K562 (cell line): Measurements from ENCODE around the gene BTG2. TPM values are rescaled to one million over a fixed set of nuclear protein-coding genes. Genes with fewer than 3 reads are reported as not detected.
A peak's percentile ranks its signal among the peaks of the same experiment; 100 is the strongest.

Experiments
- ASH1L ChIP-seq: fragments of 450-650 bp; IDR thresholded peaks from 2 replicates; pipeline ENCODE4 v1.6.1; 2018; ENCODE audit warnings: borderline replicate concordance, mild to moderate bottlenecking, low read depth; ENCODE audit not compliant: partially characterized antibody
- EP300 ChIP-seq: IDR thresholded peaks from 2 replicates; pipeline ENCODE4 v1.6.1; 2012; ENCODE audit warnings: low read length, improper control_type of control experiment
- HLTF ChIP-seq: fragments of 450-650 bp; IDR thresholded peaks from 2 replicates; pipeline ENCODE4 v1.6.1; 2016
- NR2F6 ChIP-seq: fragments of 450-650 bp; formaldehyde crosslinking; IDR thresholded peaks from 2 replicates; pipeline ENCODE4 v1.4.0; 2020; ENCODE audit warnings: mild to moderate bottlenecking
- POLR2AphosphoS2 ChIP-seq: IDR thresholded peaks from 2 replicates; pipeline ENCODE4 v1.6.1; 2012; ENCODE audit warnings: low read length, improper control_type of control experiment
- TAF1 ChIP-seq: IDR thresholded peaks from 2 replicates; pipeline ENCODE4 v1.6.1; 2011; ENCODE audit warnings: mild to moderate bottlenecking, low read length, moderate library complexity; ENCODE audit not compliant: insufficient read depth, control insufficient read depth, severe bottlenecking; ENCODE audit errors: extremely low read depth
- ZNF551 ChIP-seq: fragments of 250-450 bp; sonication (Bioruptor Pico); IDR thresholded peaks from 2 replicates; pipeline ENCODE4 v1.5.0; 2021; ENCODE audit warnings: mild to moderate bottlenecking, moderate library complexity
- polyA plus RNA-seq, 8 experiments: library from polyadenylated mRNA; depleted of rRNA in 4 of 8; stranded (reverse) in 5 of 8; unstranded in 3 of 8; fragments of >200 nt; fragmentation: Nextera tagmentation in 2 of 8; fragmentation: Illumina TruSeq in 1 of 8; extraction: Ambion mirVana in 2 of 8; extraction: Trizol in 1 of 8; gene quantifications; 2 replicates each; pipeline versions ENCODE4 v1.2.1 to v1.2.3, GENCODE V29; 2011 to 2014; ENCODE audit warnings: inconsistent platforms in 1 of 8, missing spikeins in 1 of 8
- total RNA-seq, 7 experiments: library from RNA; depleted of rRNA in 6 of 7; stranded (reverse); fragments of >200 nt in 6 of 7; fragmentation: Illumina TruSeq in 2 of 7; extraction: Trizol in 2 of 7; gene quantifications; 2 replicates each; pipeline versions ENCODE4 v1.2.1 to v1.2.3, GENCODE V29; 2011 to 2021; ENCODE audit warnings: low replicate concordance in 1 of 7
- TF ChIP-seq, protein P1 (sequence below): fragments of 450-650 bp; formaldehyde crosslinking; IDR thresholded peaks from 2 replicates; pipeline ENCODE4 v1.4.0; 2020; ENCODE audit warnings: mild to moderate bottlenecking, moderate library complexity
- TF ChIP-seq, protein P2 (sequence below), 2 experiments: fragments of 450-650 bp; conservative IDR thresholded peaks; 2 replicates each; pipeline ENCODE4 v1.6.1; 2017; ENCODE audit warnings: mild to moderate bottlenecking in 2 of 2, moderate library complexity in 2 of 2
- TF ChIP-seq, protein P3 (sequence below): fragments of 200-800 bp; sonication (Bioruptor generic); IDR thresholded peaks from 2 replicates; pipeline ENCODE4 v1.6.1; 2017; ENCODE audit warnings: missing genetic modification characterization, missing compliant biosample characterization
- TF ChIP-seq, protein P4 (sequence below): fragments of 450-650 bp; formaldehyde crosslinking; IDR thresholded peaks from 2 replicates; pipeline ENCODE4 v1.4.0; 2022; ENCODE audit warnings: missing genetic modification characterization
- TF ChIP-seq, protein P5 (sequence below): fragments of 450-650 bp; formaldehyde crosslinking; IDR thresholded peaks from 2 replicates; pipeline ENCODE4 v1.4.0; 2022; ENCODE audit warnings: missing genetic modification characterization
- TF ChIP-seq, protein P6 (sequence below): sonication (generic); formaldehyde crosslinking; IDR thresholded peaks from 2 replicates; pipeline ENCODE4 v1.8.1; 2022; ENCODE audit warnings: missing genetic modification reagents

BTG2 gene
- total and polyA plus RNA-seq, 9 of the 15 experiments (the other 6 are each of a cell fraction or from before 2014, with no cell fraction given): 2.3 to 41.9 (median 8.7) TPM

DNA sequence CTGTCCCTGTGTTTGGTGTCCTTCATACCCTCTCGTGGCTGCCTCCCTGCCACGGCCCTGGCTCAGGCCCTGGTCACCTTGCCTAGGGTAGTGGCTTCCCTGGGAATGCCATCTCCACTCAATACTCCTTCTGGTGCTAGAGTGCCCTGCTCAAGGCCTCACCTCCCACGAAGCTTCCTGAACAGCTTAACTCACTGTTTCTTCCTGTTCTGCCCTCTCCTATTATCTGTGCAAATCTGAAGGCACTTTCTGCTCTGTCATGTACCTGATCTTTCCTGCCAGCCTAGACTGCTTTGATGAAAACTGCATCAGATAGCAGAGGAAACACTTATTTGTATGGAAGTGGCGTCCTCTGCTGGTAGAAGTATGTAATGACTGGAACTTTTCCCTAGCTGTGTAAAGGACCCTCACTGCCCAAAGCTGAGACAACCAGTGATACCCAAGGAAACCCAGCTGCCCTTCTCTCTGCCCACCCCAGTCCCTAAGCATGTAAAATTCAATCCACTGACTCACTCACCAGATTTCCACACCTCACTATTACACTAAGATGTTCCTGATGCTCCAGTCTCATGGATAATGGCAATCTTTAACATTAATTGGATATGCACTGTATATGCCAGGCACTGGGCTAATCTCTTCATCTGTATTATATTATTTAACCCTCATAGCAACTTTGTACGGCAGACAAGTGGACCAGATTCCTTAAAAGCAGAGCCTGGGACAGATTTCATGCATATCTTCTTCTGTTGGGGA lies 36.2 kb upstream of the BTG2 start (continued):
- TF ChIP-seq ZNF551 (CRISPR knock-in tag) (no peak), NR2F6 (CRISPR knock-in tag) (no peak), TAF1 (no peak), POLR2AphosphoS2 (no peak), HLTF (no peak), ASH1L (no peak), EP300 (peak; percentile 33; the same call in 1 of the 2 replicates)
- TF ChIP-seq, protein P1, sequence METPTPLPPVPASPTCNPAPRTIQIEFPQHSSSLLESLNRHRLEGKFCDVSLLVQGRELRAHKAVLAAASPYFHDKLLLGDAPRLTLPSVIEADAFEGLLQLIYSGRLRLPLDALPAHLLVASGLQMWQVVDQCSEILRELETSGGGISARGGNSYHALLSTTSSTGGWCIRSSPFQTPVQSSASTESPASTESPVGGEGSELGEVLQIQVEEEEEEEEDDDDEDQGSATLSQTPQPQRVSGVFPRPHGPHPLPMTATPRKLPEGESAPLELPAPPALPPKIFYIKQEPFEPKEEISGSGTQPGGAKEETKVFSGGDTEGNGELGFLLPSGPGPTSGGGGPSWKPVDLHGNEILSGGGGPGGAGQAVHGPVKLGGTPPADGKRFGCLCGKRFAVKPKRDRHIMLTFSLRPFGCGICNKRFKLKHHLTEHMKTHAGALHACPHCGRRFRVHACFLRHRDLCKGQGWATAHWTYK (CRISPR knock-in tag): no peak
- TF ChIP-seq, protein P2, sequence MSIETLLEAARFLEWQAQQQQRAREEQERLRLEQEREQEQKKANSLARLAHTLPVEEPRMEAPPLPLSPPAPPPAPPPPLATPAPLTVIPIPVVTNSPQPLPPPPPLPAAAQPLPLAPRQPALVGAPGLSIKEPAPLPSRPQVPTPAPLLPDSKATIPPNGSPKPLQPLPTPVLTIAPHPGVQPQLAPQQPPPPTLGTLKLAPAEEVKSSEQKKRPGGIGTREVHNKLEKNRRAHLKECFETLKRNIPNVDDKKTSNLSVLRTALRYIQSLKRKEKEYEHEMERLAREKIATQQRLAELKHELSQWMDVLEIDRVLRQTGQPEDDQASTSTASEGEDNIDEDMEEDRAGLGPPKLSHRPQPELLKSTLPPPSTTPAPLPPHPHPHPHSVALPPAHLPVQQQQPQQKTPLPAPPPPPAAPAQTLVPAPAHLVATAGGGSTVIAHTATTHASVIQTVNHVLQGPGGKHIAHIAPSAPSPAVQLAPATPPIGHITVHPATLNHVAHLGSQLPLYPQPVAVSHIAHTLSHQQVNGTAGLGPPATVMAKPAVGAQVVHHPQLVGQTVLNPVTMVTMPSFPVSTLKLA (conservative IDR thresholded peaks at IDR 0.05): no peak
- TF ChIP-seq, protein P3, sequence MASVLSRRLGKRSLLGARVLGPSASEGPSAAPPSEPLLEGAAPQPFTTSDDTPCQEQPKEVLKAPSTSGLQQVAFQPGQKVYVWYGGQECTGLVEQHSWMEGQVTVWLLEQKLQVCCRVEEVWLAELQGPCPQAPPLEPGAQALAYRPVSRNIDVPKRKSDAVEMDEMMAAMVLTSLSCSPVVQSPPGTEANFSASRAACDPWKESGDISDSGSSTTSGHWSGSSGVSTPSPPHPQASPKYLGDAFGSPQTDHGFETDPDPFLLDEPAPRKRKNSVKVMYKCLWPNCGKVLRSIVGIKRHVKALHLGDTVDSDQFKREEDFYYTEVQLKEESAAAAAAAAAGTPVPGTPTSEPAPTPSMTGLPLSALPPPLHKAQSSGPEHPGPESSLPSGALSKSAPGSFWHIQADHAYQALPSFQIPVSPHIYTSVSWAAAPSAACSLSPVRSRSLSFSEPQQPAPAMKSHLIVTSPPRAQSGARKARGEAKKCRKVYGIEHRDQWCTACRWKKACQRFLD: no peak
- TF ChIP-seq, protein P4, sequence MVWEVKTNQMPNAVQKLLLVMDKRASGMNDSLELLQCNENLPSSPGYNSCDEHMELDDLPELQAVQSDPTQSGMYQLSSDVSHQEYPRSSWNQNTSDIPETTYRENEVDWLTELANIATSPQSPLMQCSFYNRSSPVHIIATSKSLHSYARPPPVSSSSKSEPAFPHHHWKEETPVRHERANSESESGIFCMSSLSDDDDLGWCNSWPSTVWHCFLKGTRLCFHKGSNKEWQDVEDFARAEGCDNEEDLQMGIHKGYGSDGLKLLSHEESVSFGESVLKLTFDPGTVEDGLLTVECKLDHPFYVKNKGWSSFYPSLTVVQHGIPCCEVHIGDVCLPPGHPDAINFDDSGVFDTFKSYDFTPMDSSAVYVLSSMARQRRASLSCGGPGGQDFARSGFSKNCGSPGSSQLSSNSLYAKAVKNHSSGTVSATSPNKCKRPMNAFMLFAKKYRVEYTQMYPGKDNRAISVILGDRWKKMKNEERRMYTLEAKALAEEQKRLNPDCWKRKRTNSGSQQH (CRISPR knock-in tag): no peak
- TF ChIP-seq, protein P5, sequence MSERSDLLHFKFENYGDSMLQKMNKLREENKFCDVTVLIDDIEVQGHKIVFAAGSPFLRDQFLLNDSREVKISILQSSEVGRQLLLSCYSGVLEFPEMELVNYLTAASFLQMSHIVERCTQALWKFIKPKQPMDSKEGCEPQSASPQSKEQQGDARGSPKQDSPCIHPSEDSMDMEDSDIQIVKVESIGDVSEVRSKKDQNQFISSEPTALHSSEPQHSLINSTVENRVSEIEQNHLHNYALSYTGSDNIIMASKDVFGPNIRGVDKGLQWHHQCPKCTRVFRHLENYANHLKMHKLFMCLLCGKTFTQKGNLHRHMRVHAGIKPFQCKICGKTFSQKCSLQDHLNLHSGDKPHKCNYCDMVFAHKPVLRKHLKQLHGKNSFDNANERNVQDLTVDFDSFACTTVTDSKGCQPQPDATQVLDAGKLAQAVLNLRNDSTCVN (CRISPR knock-in tag): no peak
- TF ChIP-seq, protein P6, sequence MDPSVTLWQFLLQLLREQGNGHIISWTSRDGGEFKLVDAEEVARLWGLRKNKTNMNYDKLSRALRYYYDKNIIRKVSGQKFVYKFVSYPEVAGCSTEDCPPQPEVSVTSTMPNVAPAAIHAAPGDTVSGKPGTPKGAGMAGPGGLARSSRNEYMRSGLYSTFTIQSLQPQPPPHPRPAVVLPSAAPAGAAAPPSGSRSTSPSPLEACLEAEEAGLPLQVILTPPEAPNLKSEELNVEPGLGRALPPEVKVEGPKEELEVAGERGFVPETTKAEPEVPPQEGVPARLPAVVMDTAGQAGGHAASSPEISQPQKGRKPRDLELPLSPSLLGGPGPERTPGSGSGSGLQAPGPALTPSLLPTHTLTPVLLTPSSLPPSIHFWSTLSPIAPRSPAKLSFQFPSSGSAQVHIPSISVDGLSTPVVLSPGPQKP (CRISPR knock-in tag): no peak
